Liver (tissue), 3 donors: ENCODE results near the gene VPS26B.

Experiments
- CTCF ChIP-seq: fragments of 150-350 bp; IDR thresholded peaks from 2 replicates; pipeline ENCODE4 v1.5.1; 2017; ENCODE audit warnings: improper control_type of control experiment, low read depth, low read length; ENCODE audit not compliant: missing input control
- EGR1 ChIP-seq, 2 donors: IDR thresholded peaks; 2 replicates each; pipeline ENCODE4 v1.6.1; 2016 to 2018; ENCODE audit warnings: antibody characterized with exemption in 2 of 2, low read depth in 2 of 2
- GABPA ChIP-seq, 2 donors: IDR thresholded peaks in 1 of 2; conservative IDR thresholded peaks in 1 of 2; 2 replicates each; pipeline ENCODE4 v1.6.1; 2016; ENCODE audit warnings: antibody characterized with exemption in 2 of 2, mild to moderate bottlenecking in 1 of 2, moderate library complexity in 1 of 2
- JUND ChIP-seq, 2 donors: IDR thresholded peaks; 2 replicates each; pipeline ENCODE4 v1.6.1; 2016; ENCODE audit warnings: antibody characterized with exemption in 2 of 2
- MAX ChIP-seq: IDR thresholded peaks from 2 replicates; pipeline ENCODE4 v1.6.1; 2016; ENCODE audit warnings: antibody characterized with exemption
- NR2F2 ChIP-seq: IDR thresholded peaks from 2 replicates; pipeline ENCODE4 v1.6.1; 2016; ENCODE audit warnings: antibody characterized with exemption
- REST ChIP-seq: IDR thresholded peaks from 2 replicates; pipeline ENCODE4 v1.6.1; 2016; ENCODE audit warnings: antibody characterized with exemption, mild to moderate bottlenecking
- RXRA ChIP-seq, 2 donors: IDR thresholded peaks; 2 replicates each; pipeline ENCODE4 v1.6.1; 2017 to 2018; ENCODE audit warnings: antibody characterized with exemption in 2 of 2, mild to moderate bottlenecking in 1 of 2
- SP1 ChIP-seq: IDR thresholded peaks from 2 replicates; pipeline ENCODE4 v1.6.1; 2018; ENCODE audit warnings: antibody characterized with exemption, mild to moderate bottlenecking
- TAF1 ChIP-seq: conservative IDR thresholded peaks from 2 replicates; pipeline ENCODE4 v1.6.1; 2016; ENCODE audit warnings: antibody characterized with exemption, mild to moderate bottlenecking
- YY1 ChIP-seq: IDR thresholded peaks from 2 replicates; pipeline ENCODE4 v1.6.1; 2016; ENCODE audit warnings: antibody characterized with exemption, mild to moderate bottlenecking
- ZBTB33 ChIP-seq: IDR thresholded peaks from 2 replicates; pipeline ENCODE4 v1.6.1; 2016; ENCODE audit warnings: antibody characterized with exemption
- donor health status: healthy.
- donor health status: healthy.

- no peak for TF ChIP-seq CTCF
- no peak for TF ChIP-seq YY1
- no peak for TF ChIP-seq RXRA (IDR thresholded peaks at IDR 0.05)
- TF ChIP-seq EGR1 (IDR thresholded peaks at IDR 0.05; ENCODE audit: low read depth in 2 of 2) = no peak
- TF ChIP-seq SP1 = no peak
- TF ChIP-seq JUND (IDR thresholded peaks at IDR 0.05) = no peak
- no peak for TF ChIP-seq GABPA (IDR thresholded peaks at IDR 0.05 in 1 of 2, conservative IDR thresholded peaks at IDR 0.05 in 1 of 2)
- no peak for TF ChIP-seq REST
- TF ChIP-seq ZBTB33 = no peak
- no peak for TF ChIP-seq TAF1
- TF ChIP-seq MAX = no peak
- TF ChIP-seq NR2F2 = no peak
Observed at GRCh38 chr11:134230339-134230738, 5.9 kb downstream of the VPS26B start.
